ENCODE data around the gene NEK11. TPM values are rescaled to one million over a fixed set of nuclear protein-coding genes. Genes with fewer than 3 reads are reported as not detected.

The NEK11 gene
- total and polyA plus RNA-seq, 8 donors: 7.9 to 22.1 (median 15.4) TPM

GRCh38 chr3:131284302-131284701 lies 257.6 kb downstream of the NEK11 start:
- H3K4me3 ChIP-seq: no peak overlapping the region
- DNase-seq (no peak), ATAC-seq (no peak)
- no peaks in the 10 kb centered on the region for H3K4me1 ChIP-seq
- no peaks in the 10 kb centered on the region for H3K9me3 ChIP-seq
- intact Hi-C loops (cut with DNase I): no loop called here
- no peaks in the 10 kb centered on the region for H3K36me3 ChIP-seq
- H3K27ac ChIP-seq: no peak overlapping the region
- H3K27me3 ChIP-seq: no peaks in the 10 kb centered on the region
- no peak for TF ChIP-seq CTCF (IDR thresholded peaks at IDR 0.05)

- Histone ChIP-seq H3K36me3 (no peaks in the 10 kb centered on the region), H3K27me3 (no peaks in the 10 kb centered on the region), H3K4me3 (no peak overlapping the region), H3K9me3 (no peaks in the 10 kb centered on the region), H3K4me1 (no peaks in the 10 kb centered on the region), H3K27ac (no peak overlapping the region)
- intact Hi-C loops (cut with DNase I): no loop called here
- DNase-seq (no peak), ATAC-seq (no peak)
- TF ChIP-seq CTCF (IDR thresholded peaks at IDR 0.05): no peak
Measured at GRCh38 chr3:131285456-131285855, 258.8 kb downstream of the NEK11 start.

GRCh38 chr3:131299836-131300235 lies 273.2 kb downstream of the NEK11 start:
- H3K9me3 ChIP-seq: peaks cover 0 to 9% of the 10 kb centered on the region in 2 donors
- DNase-seq (no peak), ATAC-seq (no peak)
- intact Hi-C loops (cut with DNase I): no loop called here
- no peak overlapping the region for H3K4me3 ChIP-seq
- no peak for TF ChIP-seq CTCF (IDR thresholded peaks at IDR 0.05)
- no peaks in the 10 kb centered on the region for H3K36me3 ChIP-seq
- no peak overlapping the region for H3K27ac ChIP-seq
- no peaks in the 10 kb centered on the region for H3K4me1 ChIP-seq
- no peaks in the 10 kb centered on the region for H3K27me3 ChIP-seq

GRCh38 chr3:131303848-131304247 lies 277.2 kb downstream of the NEK11 start:
- ATAC-seq (no peak), DNase-seq (no peak)
- Histone ChIP-seq H3K36me3 (no peaks in the 10 kb centered on the region), H3K9me3 (peaks cover 0 to 9% of the 10 kb centered on the region in 2 donors), H3K27me3 (no peaks in the 10 kb centered on the region), H3K27ac (no peak overlapping the region), H3K4me1 (no peaks in the 10 kb centered on the region), H3K4me3 (no peak overlapping the region)
- intact Hi-C loops (cut with DNase I): no loop called here
- no peak for TF ChIP-seq CTCF (IDR thresholded peaks at IDR 0.05)

- Histone ChIP-seq H3K4me1 (no peaks in the 10 kb centered on the region), H3K27ac (no peak overlapping the region), H3K27me3 (no peaks in the 10 kb centered on the region), H3K36me3 (no peaks in the 10 kb centered on the region), H3K9me3 (peaks cover 0 to 6% of the 10 kb centered on the region in 2 donors), H3K4me3 (no peak overlapping the region)
- DNase-seq (no peak), ATAC-seq (no peak)
- intact Hi-C loops (cut with DNase I): no loop called here
- TF ChIP-seq CTCF (IDR thresholded peaks at IDR 0.05): no peak
Measured at GRCh38 chr3:131304890-131305289, 278.2 kb downstream of the NEK11 start.
